ENCODE results near the gene GRM8.
A peak's percentile ranks its signal among the peaks of the same experiment; 100 is the strongest.

GRM8 gene

GRCh38 chr7:127146746-127147536 lies 105.8 kb downstream of the GRM8 start:
- no peak for DNase-seq

- DNase-seq: no peak
These were observed 115.6 kb downstream of the GRM8 start for GRCh38 chr7:127137146-127137545.

GRCh38 chr7:127135871-127136485 lies 116.8 kb downstream of the GRM8 start:
- DNase-seq: no peak

DNA sequence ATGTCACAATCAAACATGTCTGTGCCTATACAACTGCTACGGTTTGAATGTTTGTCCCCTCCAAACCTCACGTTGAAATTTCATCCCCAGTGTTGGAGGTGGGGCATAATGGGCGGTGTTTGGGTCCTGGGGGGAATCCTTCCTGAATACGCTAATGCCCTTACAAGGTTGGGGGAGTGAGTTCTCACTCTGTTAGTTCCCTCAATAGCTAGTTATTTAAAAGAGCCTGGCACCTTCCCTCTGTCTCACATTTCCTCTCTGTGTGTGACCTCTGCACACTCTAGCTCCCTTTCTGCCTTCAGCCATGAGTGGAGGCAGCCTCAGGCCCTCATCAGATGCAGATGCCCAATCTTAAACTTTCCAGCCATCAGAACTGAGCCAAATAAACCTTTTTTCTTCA lies 129.5 kb downstream of the GRM8 start:
- DNase-seq: no peak

DNA sequence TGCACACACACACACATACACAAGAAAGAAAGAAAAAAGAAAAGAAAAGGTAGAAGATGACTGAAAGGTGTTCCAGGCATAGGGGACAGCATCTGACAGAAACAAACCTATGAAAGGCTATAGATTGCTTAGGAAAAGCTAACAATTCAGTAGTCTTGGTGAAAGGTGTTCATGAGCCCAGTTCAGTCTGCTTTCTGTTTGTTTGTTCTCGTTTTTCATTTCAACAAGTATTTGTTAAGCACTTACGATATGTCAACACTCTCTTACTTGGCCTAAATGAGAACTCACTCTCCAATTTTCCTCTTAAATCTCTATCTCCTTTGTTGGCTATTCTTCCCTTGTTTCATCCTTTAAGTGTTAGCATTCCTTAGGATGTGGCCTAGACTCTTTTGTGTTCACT lies 133.2 kb downstream of the GRM8 start:
- no peak for DNase-seq

- no peak for DNase-seq
These were observed 137.9 kb downstream of the GRM8 start for GRCh38 chr7:127114742-127115265.

GRCh38 chr7:127107601-127108007 lies 145.1 kb downstream of the GRM8 start:
- peak; percentile 8 to 29 for DNase-seq

GRCh38 chr7:127093340-127093739 lies 159.4 kb downstream of the GRM8 start:
- no peak for DNase-seq

DNA sequence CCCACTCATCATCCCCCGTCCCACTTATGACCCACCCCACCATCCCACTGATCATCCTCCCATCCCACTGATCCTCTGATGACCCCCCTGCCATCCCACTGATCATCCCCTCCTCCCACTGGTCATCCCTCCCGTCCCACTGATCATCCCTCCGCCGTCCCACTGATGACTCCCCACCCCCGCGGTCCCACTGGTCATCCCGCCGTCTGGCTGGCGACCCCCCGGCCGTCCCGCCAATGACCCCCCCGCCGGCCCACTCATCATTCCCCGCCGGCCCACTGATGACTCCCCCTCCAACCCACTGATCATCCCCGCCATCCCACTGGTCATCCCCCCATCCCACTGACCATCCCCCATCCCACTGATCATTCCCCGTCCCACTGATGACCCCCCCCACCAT lies 161.1 kb downstream of the GRM8 start:
- no peak for DNase-seq

- no peak for DNase-seq
These were observed 163.6 kb downstream of the GRM8 start for GRCh38 chr7:127089146-127089545.

- no peak for DNase-seq
These were observed 171.2 kb downstream of the GRM8 start for GRCh38 chr7:127081539-127081938.

DNA sequence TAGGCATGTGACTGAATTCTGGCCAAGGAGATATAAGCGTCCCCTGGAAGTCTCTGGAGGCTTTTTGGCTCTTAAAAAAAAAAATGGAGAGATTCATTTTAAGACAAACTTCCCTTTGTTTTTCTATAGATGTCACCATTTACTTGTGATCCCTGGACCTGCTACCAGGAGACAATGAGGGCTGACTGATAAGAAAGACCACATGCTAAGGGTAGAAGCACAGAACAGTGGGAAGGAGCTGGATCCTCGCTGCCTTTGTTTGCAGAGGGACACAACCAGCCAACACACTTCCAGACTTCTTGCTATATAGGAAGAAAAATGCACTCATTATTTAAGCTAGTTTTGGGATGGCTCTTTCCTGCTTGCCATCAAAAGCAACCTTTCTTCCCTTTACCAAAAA lies 172.2 kb downstream of the GRM8 start:
- DNase-seq: no peak

GRCh38 chr7:127066974-127067373 lies 185.8 kb downstream of the GRM8 start:
- DNase-seq: no peak

DNA sequence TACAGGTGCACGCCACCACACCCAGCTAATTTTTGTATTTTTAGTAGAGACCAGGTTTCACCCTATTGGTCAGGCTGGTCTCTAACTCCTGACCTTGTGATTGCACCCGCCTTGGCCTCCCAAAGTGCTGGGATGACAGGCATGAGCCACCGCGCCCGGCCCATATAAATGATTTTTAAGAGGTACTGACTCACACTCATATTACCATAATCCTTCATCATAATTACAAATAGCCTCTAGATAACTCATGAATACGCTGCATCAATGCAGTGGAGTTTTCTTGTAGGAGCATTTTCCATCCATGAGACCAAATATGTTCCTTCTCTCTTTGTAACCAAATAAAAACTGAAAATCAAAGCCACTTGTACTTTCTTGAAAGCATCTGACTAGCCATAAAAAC lies 193.3 kb downstream of the GRM8 start:
- DNase-seq: no peak

- DNase-seq: no peak
These were observed 194.8 kb downstream of the GRM8 start for GRCh38 chr7:127057918-127058317.

GRCh38 chr7:127056202-127056601 lies 196.5 kb downstream of the GRM8 start:
- no peak for DNase-seq

GRCh38 chr7:127047521-127047920 lies 205.2 kb downstream of the GRM8 start:
- DNase-seq: no peak

DNA sequence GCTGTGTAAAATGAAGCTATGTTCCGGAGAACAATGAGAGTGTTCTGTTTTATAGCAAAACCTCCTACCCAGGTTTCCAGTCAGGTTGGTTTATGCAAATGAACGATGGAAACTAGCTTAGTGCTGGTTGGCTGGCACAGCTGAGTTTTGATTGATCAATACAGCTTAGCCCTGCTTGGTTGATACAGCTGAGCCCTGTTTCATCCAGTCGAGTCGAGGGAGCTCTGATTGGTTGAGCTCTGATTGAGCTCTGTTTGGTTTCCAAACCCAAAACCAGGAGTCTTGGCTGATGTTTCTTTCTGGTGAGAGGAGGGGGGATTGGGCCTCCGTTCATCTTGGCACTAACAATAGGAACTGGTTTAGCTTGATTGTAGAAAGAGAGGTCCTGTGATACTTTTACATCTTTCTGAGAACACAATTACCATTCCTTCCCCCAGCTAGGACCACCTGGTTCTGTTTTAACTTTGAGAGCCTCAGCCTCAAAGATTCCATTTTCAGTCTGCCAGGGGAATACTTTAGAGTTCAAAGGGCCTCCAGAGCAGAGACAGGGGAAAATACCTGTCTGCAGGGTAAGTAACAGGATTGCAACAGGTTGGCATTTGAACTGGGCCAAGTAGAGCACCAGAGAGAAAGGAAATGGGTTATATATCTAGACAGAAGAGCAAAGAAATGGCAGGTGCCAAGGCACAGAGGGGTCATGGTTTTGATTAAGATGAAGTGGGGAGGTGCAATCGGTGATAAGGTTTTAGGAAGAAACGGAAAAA lies 210.9 kb downstream of the GRM8 start:
- no peak for DNase-seq

DNA sequence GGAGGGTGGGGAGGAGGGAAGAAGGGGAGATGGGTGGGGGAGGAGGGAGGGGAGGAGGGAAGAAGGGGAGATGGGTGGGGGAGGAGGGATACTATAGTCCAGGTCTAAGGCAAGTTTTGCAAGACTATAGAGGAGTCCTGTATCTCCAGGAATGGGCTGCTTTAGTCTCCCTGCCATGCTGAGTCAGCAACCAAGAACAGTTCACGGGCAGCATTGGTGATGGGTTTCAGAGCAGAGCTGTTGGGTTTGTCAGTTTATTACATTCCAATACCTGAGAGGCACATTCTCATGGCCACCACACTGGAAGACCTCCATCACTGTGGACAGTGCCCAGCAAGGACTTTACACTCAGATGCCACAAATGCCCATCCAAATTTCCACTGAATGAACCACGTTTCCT lies 212.7 kb downstream of the GRM8 start:
- DNase-seq: no peak

DNA sequence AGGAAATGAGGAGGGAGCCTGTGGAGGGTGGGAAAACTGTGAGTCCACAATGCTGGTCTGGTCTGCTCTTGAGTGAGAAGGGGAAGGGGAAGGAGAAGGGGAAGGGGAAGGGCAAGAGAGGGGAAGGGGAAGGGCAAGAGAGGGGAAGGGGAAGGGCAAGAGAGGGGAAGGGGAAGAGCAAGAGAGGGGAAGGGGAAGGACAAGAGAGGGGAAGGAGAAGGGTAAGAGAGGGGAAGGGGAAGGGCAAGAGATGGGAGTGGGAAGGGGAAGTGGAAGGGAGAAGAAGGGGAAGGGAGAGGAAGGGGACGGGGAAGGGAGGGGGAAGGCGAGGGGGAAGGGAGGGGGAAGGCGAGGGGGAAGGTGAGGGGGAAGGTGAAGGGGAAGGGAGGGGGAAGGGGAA lies 213.2 kb downstream of the GRM8 start:
- DNase-seq: no peak

GRCh38 chr7:127035203-127035849 lies 217.4 kb downstream of the GRM8 start:
- DNase-seq: no peak

DNA sequence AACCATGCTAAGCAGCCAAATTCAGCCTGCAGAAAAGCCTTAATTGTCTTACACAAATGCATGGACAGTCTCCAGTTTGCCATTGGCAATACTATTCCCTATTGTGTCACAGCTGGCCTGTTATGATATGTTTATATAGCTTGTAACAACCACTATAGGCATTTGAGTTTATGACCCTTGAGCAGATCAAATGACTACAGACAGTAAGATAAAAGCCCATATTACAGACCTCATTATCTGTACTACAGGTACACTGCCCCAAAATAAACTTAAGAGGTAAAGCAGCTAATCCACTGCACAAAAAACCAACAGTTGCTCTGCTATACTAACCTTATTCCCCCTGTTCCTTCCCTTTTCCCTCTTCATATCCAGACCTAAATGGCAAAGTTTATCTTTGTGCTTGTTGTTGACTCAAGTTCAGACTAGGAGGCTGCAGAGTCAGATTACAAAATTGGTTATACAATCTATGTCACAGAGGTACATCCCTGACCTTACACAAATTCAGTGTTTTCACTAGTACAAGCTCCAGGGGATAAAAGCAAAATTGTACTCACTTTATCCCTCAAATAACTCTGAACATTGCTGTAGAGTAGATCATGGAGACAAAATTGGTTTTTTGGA lies 218.4 kb downstream of the GRM8 start:
- DNase-seq: no peak

GRCh38 chr7:127029823-127030222 lies 222.9 kb downstream of the GRM8 start:
- DNase-seq: no peak
